Activated T-helper 1 cell treated with Interleukin-2 at 50 U/mL for 16 hours (primary cell): ENCODE measurements around the gene ABHD8.
A peak's percentile ranks its signal among the peaks of the same experiment; 100 is the strongest.
"Not testable (repeated sequence)": the region's sequence is repeated elsewhere in the genome, so short reads cannot be mapped to it uniquely, and the experiment has no call there.

Source experiments
- DNase-seq: peaks from one replicate; pipeline ENCODE4 v3.0.0-alpha.2; 2020; ENCODE audit warnings: low read depth

The ABHD8 gene

GRCh38 chr19:17296976-17297375, 6.2 kb downstream of the ABHD8 start:
- DNase-seq = no peak

GRCh38 chr19:17296273-17296672, 7.0 kb downstream of the ABHD8 start:
- no peak for DNase-seq

DNA sequence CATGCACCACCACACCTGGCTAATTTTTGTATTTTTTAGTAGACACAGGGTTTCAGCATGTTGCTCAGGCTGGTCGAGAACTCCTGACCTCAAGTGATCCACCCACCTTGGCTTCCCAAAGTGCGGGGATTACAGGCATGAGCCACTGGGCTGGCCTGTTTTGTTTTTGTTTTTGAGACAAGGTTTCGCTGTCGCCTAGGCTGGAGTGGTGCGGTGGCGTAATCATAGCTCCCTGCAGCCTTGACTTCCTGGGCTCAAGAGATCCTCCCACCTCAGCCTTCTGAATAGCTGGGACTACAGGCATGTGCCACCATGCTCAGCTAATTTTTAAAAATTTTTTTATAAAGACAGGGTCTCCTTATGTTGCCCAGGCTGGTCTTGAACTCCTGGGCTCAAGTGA, 7.7 kb downstream of the ABHD8 start:
- DNase-seq = not testable (repeated sequence)

DNA sequence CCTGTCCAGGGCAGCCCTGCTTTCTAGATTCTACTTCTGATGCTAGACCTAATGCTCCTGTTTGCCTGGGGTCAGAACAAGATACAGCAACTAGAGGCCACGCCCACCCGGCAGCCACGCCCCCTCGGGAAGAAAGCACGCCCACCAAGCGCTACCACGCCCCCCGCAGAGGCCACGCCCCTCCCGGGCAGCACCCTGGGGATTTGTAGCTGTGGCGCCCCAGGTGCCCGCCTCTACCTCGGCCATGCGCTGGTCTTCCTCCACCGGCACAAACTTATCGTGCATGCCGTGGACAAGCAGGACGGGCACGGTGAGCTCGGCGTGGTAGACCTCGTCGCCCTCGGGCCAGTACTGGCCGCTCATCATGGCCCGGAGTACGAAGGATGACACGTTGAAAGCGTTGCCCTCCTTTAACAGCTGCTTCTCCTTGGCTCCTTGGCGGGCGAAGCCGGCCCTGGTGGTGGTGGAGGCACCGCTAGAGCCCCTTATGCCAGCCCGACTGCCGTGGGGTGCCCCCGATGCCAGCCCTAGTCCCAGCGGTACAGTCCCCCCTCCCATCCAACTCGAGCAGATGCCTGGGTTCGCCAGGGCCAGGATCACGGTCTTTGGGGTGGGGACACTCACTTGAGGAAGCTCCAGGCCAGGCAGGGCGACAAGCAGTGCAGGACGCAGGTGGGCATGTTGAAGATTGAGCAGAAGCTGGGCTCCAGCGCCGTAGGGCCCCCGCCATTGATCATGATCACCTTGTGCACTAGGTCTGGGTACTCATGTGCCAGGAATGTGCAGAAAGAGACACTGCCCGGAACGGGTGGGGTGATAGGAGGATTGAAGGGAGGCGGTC, 9.0 kb downstream of the ABHD8 start:
- DNase-seq = no peak

GRCh38 chr19:17293605-17294004, 9.6 kb downstream of the ABHD8 start:
- no peak for DNase-seq

DNA sequence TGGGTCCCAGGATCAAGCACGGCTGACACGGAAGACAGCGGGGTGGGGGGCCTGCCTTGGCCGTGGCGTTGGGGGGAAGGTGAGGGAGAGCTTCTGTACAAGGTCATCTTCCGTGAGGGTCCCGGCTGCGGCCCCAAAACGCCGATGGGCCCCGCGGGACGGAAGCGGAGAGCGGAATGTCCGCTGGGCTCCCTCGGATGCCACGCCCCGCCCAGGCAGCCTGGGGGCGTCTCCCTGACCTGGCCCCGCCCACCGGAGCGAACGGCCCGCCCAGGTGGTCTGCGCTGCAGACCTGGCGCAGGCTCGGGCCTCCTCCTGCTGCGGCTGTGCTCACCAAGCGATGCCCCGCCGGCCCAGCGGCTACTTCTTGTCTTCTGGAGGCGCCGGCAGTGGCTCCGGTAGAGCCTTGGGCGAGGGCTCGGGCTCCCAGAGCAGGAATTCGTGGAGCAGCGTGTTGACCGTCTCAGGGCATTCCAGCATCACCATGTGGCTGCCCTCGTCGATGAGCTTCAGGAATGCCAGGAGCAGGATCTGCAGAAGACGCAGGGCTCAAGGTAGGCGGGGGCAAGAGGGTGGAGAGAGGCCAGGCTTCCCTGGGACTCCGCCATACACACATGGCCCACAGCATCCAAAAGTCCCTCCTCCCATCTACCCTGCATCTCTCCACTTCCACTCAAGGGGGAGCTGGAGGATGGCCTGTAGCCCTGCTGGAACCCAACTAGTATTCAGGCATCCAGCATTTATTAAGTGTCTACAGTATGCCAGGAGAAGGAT, 10.7 kb downstream of the ABHD8 start:
- peak; percentile 63 for DNase-seq

GRCh38 chr19:17289489-17289888, 13.7 kb downstream of the ABHD8 start:
- no peak for DNase-seq

DNA sequence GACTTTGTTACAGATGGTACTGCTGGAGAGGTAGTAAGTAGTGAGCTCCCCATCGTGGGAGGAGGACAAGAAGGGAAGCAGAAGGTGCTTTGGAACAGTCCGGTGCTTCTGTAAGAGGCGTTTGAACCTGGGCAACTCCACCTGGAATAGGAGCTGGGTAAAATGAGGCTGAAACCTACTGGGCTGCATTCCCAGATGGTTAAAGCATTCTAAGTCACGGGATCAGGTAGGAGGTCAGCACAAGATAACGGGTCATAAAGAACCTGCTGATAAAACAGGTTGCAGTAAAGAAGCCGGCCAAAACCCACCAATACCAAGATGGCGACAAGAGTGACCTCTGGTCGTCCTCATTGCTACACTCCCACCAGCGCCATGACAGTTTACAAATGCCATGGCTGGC, 16.5 kb downstream of the ABHD8 start:
- DNase-seq = no peak

DNA sequence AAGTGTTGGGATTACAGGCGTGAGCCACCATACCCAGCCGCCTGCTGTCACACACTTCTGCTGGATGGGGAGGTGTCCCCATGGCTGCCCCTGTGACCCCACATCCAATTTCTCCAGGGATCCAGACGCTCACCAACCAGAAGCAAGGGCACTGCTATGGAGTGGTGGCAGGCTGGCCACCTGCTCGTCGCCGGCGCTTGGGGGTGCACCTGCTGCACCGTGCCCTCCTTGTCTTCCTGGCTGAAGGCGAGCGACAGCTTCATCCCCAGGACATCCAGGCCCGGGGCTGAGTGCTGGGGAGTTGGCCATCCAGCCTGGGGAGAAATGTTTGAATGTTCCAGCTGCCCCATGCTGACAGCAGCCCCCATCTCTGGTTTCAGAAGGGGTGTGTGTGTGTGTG, 17.0 kb downstream of the ABHD8 start:
- no peak for DNase-seq

DNA sequence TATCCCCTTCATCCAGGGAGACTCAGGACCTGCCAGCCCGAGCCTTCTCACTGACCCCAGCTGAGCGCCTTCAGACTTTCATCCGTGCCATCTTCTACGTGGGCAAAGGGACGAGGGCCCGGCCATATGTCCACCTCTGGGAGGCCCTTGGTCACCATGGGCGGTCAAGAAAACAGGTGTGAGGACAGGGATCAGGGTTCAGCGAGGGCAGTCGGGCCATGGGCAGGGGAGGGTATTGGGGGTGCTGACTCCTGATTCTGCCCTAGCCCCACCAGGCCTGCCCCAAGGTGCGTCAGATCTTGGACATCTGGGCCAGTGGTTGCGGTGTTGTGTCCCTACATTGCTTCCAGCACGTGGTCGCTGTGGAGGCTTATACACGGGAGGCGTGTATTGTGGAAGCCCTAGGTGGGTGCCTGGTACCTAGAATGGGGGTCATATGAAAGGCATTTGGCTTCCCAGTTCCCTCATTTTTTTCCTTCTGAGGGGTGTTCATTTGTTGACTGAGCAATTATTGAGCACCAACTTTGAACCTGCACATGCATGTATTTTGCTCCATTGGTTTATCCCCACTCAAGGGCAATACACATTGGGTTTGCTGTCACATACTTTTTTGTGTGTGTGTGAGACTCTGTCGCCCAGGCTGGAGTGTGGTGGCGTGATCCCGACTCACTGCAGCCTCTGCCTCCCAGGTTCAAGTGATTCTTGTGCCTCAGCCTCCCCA, 17.6 kb downstream of the ABHD8 start:
- DNase-seq = no peak

- DNase-seq = no peak
Measured at GRCh38 chr19:17283504-17283996, 19.7 kb downstream of the ABHD8 start.

DNA sequence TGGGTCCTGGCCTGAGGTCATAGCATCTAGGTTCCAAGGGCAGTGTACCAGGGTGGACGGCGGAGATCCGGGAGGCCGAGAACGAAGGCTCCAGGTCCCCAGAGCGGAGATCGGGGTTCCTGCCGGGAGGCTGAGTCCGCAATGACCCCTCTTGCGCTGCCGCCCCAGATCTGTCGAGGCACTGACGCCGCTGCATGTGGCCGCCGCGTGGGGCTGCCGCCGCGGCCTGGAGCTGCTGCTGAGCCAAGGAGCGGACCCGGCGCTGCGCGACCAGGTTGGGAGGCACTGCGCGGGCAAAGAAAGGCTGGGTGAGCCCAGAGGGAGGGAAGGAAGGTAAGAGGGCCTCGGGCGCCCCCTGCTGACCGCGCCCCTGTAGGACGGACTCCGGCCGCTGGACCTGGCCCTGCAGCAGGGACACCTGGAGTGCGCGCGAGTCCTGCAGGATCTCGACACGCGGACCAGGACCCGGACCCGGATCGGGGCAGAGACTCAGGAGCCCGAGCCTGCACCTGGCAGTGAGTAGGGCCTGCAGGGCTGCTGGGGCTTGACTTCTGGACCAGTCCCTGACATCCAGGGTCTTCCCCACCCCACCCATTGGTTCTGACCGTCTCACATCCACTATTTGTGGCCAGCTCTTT, 20.6 kb downstream of the ABHD8 start:
- DNase-seq = peak; percentile 64

DNA sequence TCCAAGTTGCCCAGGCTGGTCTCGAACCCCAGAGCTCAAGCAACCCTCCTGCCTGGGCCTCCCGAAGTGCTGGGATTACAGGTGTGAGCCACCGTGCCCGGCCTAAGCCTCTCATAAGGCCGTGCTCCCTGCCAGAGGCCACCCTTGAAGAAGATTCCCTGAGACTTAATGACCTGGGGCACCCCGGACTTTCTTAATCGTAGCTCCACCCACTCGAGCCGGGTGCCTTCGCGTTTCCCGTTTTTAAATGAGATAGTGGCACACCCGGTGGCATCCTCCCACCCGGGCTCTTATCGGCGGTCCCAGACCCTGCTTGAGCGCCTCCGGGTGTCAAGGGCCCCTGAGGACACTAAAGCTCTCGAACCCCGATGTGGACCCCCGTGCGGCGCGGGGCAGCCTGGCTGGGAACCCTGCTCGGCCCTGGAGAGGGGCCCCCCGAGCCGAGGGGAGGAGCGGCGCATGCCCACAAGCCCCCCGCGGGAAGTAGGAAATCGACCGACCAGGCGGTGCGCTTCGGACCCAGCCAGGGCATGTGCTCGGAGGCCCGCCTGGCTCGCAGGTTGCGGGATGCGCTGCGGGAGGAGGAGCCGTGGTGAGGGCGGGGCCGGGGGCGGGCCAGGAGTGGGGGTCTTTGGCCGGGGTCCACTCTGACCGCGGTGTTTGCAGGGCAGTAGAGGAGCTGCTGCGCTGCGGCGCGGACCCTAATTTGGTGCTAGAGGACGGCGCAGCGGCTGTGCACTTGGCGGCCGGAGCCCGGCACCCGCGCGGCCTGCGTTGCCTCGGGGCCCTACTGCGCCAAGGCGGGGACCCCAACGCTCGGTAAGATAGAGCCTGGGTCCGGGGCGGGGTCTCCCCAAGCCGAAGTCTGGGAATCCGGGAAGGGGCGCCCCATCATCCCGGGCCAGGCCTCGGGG, 21.6 kb downstream of the ABHD8 start, which contains the start of gene ANKLE1:
ANKLE1 (plus strand) TSS at position 511 of the 914 bp plus-strand sequence; CDS start at position 531, 20 bp downstream.
- no peak for DNase-seq

- DNase-seq = no peak
Measured at GRCh38 chr19:17279436-17279835, 23.8 kb downstream of the ABHD8 start.

GRCh38 chr19:17275441-17276175, 27.6 kb downstream of the ABHD8 start:
- DNase-seq = no peak

DNA sequence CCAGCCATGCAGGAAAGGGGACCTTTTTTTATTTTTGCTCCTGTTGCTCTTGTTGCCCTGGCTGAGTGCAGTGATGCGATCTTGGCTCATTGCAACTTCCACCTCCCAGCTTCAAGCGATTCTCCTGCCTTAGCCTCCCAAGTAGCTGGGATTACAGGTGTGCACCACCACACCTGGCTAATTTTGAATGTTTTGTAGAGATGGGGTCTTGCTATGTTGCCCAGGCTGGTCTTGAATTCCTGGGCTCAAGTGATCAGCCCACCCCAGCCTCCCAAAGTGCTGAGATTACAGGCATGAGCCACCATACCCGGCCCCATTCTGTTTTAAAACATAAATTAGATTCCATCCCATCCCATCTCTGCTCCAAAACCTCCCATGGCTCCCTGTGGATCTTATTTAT, 28.3 kb downstream of the ABHD8 start:
- DNase-seq = not testable (repeated sequence)

DNA sequence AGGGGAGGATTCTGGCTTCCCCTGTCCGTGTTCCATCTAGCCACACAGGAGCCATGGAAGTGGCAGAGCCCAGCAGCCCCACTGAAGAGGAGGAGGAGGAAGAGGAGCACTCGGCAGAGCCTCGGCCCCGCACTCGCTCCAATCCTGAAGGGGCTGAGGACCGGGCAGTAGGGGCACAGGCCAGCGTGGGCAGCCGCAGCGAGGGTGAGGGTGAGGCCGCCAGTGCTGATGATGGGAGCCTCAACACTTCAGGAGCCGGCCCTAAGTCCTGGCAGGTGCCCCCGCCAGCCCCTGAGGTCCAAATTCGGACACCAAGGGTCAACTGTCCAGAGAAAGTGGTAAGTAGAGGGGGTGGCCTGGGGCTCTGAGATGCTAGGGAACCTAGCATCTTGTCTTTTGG, 34.5 kb downstream of the ABHD8 start:
- no peak for DNase-seq

DNA sequence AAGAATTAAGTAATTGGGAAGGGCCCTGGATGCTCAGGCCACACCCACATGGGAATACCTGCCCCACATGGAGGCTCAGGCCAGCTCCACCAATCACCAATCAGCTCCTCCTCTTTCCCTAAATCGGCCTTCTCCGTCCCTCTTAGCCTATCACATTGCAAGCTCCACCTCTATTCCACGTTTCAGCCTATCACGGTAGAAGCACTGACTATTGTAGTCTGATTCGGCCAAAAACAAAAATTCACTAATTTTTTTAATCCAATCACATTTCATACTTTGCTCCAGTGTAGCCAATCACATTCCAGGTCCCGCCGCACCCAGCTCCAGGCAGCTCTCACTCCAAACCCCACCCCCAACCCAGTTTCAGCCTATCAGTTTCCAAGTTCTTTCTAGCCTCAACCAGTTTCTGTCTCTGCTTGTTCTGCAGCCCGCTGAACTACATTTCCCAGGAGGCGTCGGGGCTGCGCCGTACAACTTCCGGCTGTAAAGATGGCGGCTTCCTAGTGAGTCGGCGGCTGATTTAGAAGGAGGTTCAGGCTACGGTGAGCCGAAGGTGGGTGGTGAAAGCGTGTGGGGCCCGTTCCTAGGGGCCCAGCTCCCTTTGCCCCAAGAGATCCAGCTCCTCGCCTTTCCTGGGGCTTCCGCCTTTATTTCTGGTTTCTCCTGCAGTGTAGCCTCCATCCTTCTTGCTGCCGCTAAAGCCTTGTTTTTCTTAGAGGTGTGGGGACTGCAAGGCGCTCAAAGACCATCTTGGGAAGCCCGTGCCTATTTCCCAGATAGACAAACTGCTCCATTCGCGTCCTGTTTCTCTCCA, 36.0 kb downstream of the ABHD8 start, which contains the start of gene BABAM1:
BABAM1 (plus strand) TSS at position 469 of the 814 bp plus-strand sequence. CDS start 1,364 bp downstream, outside the sequence.
- DNase-seq = peak; percentile 87

- no peak for DNase-seq
Measured at GRCh38 chr19:17266589-17266974, 36.6 kb downstream of the ABHD8 start.
